ENCODE results near the gene IKZF3.

GRCh38 chr17:39799395-39799794 lies 64.7 kb downstream of the IKZF3 start:
- TF ChIP-seq CTCF (IDR thresholded peaks at IDR 0.05), result no peak
- no peak for TF ChIP-seq POLR2A (IDR thresholded peaks at IDR 0.05)

Measured in right lobe of liver (tissue), 4 donors.